Omental fat pad (tissue), 4 donors: ENCODE data around the gene HINFP. TPM values are rescaled to one million over a fixed set of nuclear protein-coding genes. Genes with fewer than 3 reads are reported as not detected.

Experiments
- ATAC-seq: fragments of 150-250 bp; one replicate; pipeline ENCODE4 v1.9.1; 2016; ENCODE audit warnings: mild to moderate bottlenecking, moderate library complexity; ENCODE audit not compliant: low FRiP score
- DNase-seq: peaks from one replicate; pipeline ENCODE4 v3.0.0-alpha.2; 2019; ENCODE audit warnings: low spot score
- total RNA-seq, 4 donors: library from RNA; depleted of rRNA; stranded (reverse); fragments of >200 nt; gene quantifications; one replicate each; pipeline ENCODE4 v1.1.0, GENCODE V29; 2016
- TF ChIP-seq, protein P1 (sequence below), 3 donors: fragments of 450-650 bp; IDR thresholded peaks; one replicate each; pipeline ENCODE4 v1.5.1; 2016 to 2017; ENCODE audit warnings: antibody characterized with exemption in 3 of 3, mild to moderate bottlenecking in 3 of 3, moderate library complexity in 2 of 3

The HINFP gene
- total RNA-seq, 4 donors from 2014 or later: 10.2 to 31.0 (median 24.4) TPM

DNA sequence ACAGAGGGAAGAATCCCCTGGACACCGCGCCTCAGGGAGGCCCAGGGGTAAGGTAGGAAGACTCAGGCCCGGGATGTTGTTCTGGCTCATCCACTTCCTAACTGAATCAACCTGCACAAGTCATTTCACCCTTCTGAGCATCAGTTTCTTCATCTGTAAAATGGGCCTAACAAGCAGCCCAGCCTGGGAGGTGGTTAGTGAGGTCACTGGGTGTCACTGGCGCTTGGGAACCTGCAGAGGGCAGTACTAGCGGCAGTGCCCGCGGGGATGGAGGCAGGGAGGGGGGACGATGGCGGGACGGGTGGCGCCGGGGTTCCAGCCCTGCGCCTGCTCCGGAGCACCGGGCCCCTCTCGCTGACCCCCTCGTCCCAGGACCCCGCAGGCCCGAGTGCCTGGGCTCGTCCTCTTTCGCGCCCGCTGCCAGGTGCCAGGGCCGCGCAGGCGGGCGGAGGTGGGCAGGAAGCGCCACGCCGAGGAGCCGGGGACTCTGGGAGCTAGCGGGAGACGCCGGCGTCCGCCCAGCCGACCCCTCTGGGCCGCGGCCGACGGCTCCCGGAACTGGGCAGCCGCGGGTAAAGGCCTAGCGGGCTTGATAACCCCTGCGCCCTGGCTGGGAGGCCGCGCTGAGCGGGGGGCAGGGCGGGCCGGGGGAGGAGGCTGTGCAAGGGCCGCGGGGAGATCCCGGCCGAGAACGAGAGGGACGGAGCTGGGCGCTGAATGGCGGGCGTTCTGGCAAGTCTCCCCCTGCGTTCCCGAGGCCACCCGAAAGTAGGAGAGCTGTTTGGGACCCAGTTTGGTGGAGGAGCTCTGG is 47.3 kb downstream of the HINFP start, which contains the start of gene NLRX1:
Gene NLRX1 (plus strand): TSS at position 255 of the 811 bp plus-strand sequence. CDS start 2,679 bp downstream, outside the sequence.
- ATAC-seq (peak; percentile 87), DNase-seq (peak; percentile 55)
- TF ChIP-seq, protein P1, sequence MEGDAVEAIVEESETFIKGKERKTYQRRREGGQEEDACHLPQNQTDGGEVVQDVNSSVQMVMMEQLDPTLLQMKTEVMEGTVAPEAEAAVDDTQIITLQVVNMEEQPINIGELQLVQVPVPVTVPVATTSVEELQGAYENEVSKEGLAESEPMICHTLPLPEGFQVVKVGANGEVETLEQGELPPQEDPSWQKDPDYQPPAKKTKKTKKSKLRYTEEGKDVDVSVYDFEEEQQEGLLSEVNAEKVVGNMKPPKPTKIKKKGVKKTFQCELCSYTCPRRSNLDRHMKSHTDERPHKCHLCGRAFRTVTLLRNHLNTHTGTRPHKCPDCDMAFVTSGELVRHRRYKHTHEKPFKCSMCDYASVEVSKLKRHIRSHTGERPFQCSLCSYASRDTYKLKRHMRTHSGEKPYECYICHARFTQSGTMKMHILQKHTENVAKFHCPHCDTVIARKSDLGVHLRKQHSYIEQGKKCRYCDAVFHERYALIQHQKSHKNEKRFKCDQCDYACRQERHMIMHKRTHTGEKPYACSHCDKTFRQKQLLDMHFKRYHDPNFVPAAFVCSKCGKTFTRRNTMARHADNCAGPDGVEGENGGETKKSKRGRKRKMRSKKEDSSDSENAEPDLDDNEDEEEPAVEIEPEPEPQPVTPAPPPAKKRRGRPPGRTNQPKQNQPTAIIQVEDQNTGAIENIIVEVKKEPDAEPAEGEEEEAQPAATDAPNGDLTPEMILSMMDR (IDR thresholded peaks at IDR 0.05): no peak

DNA sequence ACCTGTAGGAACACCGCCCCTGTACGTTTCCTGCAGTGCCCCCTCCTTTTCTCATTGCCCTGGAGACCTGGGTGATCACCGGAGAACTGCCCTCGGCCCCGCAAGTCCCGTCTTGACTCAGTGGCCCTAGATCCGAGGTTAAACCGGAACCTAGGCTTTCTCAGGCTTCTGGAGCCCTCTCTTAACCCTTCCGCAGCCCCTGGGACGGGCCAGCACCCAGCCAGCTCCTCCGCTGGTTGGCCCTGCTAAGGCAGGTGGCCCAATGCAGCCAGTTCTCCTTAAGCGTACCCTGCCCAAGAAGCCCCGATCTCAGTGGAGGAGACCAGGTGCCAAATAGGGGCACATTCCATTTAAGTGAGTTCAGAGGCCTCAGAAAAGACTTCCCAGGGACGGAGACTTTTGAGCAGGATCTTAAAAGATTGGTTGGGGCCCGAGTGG is 47.9 kb downstream of the HINFP start:
- TF ChIP-seq, protein P1 (IDR thresholded peaks at IDR 0.05): no peak
- ATAC-seq: peak; percentile 41
- DNase-seq: no peak

DNA sequence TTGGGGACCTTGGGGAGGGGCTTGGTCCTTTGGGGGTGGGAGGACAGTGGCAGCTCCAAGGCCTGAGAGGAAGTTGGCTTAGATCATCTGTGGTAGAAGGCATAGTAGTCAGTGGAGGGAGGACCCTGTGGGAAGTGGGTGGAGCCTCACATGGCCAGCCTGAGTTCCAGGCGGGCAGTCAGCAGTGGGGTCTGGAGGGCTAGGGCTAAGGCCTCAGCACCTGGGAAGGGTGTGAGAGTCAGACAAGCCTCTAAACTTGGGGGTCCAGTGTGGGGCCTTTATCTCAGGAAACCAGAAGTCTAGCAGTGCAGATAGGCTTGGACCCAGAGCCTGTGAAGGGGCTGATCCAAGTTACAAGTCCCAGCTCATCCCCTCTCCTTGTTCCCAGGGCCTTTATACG is 51.1 kb downstream of the HINFP start:
- ATAC-seq (no peak), DNase-seq (no peak)
- TF ChIP-seq, protein P1 (IDR thresholded peaks at IDR 0.05): no peak

DNA sequence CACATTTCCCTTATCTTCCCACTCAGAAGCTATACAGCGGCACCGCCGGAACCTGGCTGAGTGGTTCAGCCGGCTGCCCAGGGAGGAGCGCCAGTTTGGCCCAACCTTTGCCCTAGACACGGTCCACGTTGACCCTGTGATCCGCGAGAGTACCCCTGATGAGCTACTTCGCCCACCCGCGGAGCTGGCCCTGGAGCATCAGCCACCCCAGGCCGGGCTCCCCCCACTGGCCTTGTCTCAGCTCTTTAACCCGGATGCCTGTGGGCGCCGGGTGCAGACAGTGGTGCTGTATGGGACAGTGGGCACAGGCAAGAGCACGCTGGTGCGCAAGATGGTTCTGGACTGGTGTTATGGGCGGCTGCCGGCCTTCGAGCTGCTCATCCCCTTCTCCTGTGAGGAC is 52.1 kb downstream of the HINFP start:
- TF ChIP-seq, protein P1 (IDR thresholded peaks at IDR 0.05): no peak
- ATAC-seq (no peak), DNase-seq (no peak)

DNA sequence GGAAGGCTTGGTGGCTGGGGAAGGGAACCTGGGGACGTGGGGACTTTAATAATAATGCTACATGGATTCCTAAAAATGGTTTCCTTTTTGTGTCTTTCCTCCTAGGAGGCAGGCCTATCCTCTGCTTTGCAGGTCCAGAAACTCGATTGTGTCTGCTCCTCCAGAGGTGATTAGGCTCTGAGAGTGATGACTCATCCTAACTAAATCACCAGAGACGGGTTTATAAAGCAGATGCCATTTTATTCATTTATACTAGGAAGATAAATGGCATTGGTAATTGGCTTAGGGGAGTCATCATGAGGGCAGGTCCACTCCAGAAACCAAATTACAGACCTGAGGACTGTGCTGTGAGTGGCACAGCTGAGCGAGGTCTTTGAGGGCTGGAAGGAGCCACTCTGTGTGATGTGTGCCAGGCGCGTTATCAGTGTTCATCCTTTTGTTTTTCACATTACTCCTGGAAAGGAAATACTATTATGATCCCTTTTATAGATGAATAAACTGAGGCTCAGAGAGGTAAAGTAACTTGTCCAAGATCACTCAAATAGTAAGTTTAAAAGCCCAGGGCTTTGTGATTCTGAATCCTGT is 54.2 kb downstream of the HINFP start:
- DNase-seq (no peak), ATAC-seq (no peak)
- TF ChIP-seq, protein P1 (IDR thresholded peaks at IDR 0.05): no peak

DNA sequence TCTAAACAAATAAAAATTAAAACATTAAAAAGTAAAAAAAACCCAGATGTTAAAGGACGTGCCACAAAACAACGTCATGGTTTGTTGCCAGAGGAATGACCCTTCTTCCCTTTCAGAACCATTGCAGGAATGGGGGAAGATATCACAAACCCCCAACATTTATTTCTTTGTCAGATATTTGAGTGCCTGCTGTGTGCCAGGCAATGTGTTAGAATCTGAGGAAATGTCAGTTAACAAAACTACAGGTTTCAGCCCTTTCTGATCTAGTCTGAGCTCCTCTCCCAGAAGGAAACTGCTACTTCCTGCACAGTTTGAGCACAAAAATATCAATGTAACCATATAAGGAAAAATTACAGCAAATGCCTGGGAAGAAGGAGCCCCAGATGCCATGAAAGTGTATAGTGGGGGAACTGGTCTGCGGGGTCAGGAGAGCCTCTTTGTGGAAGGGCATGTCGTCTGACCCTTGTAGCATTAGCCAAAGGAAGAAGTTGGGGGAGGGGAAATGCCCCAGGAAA is 56.8 kb downstream of the HINFP start:
- TF ChIP-seq, protein P1 (IDR thresholded peaks at IDR 0.05): no peak
- ATAC-seq (no peak), DNase-seq (no peak)
